Stimulated activated CD8-positive, alpha-beta memory T cell treated with anti-CD3 and anti-CD28 coated beads, Interleukin-12 subunit alpha, Interleukin-12 subunit beta, amount 100 ng/mL, for 24 hours (primary cell): ENCODE data around the gene PLD2.
"Not testable (repeated sequence)": the region's sequence is repeated elsewhere in the genome, so short reads cannot be mapped to it uniquely, and the experiment has no call there.

Experiments
- DNase-seq: peaks from one replicate; pipeline ENCODE4 v3.0.0-alpha.2; 2020; ENCODE audit errors: extremely low read depth

Gene PLD2

GRCh38 chr17:4836221-4836620 lies 29.3 kb downstream of the PLD2 start:
- DNase-seq = no peak

DNA sequence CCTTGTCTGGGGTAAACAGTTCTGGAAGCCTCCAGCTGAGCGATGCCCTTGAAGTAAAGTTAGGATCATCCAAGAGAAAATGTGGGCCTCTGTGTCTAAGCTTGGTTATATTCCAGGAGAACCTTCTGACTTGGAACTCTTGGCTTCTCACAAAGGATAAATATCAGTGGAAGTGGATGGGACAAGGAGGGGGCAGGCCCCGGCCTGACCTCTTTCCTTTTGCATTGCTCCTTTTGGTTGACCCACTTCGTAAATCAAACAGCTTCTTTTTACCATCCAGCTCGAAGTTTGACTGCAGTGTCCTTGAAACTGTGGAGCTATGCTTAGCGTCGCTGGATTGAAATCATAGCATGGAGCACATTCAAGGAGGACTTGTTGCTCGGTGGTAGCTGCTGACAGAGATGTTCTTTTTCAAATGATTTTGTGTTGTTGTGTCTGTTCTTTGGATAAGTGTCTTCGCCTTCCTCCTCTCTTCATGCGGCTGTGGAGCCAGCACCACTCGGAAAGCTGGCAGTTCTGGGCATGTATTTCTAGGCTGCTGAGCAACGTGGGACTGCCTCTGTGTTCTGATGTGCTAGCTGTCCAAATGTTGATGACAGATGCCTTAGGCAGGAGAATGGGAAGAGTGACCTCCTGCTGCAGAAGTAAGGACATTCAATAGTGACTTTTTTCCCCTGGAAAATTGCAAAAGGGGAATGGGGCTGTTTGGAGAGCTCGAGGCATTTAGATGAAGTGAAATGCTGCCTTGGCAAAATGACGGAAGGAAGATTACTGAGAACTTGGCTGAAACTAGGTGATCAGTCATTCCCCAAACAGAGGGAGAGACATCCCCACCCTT lies 30.7 kb downstream of the PLD2 start:
- DNase-seq = no peak

GRCh38 chr17:4838309-4838785 lies 31.4 kb downstream of the PLD2 start:
- no peak for DNase-seq

DNA sequence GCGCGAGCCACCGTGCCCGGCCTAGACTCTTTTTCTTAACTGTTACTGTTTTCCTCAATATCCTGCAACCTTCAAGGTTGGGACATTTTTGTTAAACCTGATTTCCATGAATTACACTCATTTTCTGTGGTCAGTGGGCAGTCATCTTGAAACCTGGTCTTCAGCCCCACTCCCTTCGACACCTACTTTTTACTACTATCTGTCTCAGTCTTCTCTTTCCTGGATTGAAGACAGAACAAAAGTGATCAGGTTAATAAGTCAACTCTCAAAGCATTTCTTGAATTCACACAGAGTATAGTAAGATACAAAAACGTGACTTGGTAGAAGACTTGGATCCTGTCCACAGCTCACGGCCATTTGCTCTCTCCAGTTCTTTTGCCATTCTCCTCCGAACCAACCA lies 32.3 kb downstream of the PLD2 start:
- no peak for DNase-seq

GRCh38 chr17:4839965-4840892 lies 33.3 kb downstream of the PLD2 start:
- no peak for DNase-seq

DNA sequence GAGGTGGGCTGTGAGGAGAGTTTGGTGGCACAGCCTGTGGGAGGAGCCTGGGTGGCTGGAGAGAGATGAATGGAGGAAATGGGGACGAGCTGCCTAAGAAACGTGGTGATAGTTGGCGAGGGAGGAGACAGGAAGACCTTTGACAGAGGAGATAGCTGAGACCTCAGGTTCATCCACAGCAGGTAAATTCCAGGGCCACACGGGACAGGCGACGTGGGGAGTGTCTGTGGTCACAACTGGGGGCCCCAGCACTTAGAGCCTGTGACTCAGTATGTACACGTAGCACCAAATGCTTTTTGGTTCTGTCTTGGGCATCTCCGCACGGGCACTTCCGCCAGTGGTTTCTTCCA lies 33.9 kb downstream of the PLD2 start:
- no peak for DNase-seq

- no peak for DNase-seq
Measured at GRCh38 chr17:4842376-4842775, 35.4 kb downstream of the PLD2 start.

GRCh38 chr17:4843321-4844000 lies 36.5 kb downstream of the PLD2 start:
- DNase-seq = no peak

- no peak for DNase-seq
Measured at GRCh38 chr17:4845118-4845517, 38.2 kb downstream of the PLD2 start.

GRCh38 chr17:4846635-4847390 lies 39.9 kb downstream of the PLD2 start:
- DNase-seq = no peak

- no peak for DNase-seq
Measured at GRCh38 chr17:4849011-4849536, 42.1 kb downstream of the PLD2 start.

- DNase-seq = no peak
Measured at GRCh38 chr17:4850246-4850645, 43.3 kb downstream of the PLD2 start.

DNA sequence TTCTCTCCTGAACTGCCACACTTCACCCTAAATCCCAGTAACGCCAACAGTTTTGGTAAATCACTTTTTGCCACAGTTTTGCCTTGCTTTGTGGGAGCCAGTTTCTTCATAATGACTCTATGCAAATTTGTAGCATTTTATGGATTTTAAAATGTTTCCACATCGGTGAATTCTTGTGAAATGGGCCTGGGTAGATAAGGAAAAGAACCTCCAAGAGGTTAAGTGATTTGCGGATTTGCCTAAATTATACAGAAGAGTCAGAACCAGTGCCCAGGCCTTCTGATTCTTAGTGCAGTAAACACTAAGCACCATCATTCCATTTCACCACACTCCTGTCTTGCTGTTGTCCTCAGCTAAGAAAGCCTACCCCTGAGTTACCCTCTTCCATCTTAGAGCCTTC lies 44.1 kb downstream of the PLD2 start:
- no peak for DNase-seq

- no peak for DNase-seq
Measured at GRCh38 chr17:4852567-4853207, 45.7 kb downstream of the PLD2 start.

DNA sequence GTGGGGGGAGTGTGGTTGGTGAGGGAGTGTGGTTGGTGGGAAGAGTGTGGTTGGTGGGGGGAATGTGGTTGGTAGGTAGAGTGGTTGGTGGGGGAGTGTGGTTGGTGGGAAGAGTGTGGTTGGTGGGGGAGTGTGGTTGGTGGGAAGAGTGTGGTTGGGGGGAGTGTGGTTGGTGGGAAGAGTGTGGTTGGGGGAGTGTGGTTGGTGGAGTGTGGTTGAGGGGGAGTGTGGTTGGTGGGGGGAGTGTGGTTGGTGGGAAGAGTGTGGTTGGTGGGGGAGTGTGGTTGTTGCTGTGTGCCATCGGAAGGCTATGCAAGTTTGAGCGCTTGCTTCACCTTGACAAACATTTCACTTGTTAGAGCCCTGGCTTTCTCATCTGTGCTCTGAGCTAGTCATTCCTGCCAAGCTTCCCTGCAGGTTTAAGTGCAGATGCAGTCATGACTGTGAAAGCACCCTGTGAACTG lies 46.3 kb downstream of the PLD2 start:
- no peak for DNase-seq

DNA sequence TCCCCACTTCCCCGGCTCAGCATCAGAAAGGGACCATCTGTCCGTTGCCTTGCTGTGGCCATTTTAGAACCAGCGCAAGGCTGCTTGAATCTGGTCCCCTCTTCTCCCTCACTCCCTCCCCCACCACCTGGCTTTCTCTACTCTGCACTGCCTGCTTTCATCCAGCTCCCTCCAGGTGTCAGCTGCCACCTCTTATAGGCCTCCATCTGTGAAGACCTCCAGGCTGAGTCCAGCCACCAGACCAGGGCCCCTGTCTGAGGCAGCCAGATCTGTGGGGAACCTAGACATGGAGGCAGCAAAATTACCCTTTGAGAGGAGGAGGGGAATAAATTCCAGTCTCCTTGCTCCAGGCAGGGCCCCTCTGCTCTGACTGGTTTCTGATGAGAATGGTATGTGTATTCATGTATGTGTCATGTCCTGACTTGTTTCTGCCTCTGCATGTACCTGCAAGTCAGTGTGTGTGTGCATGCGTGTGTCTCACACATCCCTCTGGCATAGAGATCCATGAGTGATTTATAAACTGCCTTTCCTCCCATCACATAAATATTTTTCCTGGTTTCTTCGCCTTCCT lies 47.2 kb downstream of the PLD2 start:
- no peak for DNase-seq

DNA sequence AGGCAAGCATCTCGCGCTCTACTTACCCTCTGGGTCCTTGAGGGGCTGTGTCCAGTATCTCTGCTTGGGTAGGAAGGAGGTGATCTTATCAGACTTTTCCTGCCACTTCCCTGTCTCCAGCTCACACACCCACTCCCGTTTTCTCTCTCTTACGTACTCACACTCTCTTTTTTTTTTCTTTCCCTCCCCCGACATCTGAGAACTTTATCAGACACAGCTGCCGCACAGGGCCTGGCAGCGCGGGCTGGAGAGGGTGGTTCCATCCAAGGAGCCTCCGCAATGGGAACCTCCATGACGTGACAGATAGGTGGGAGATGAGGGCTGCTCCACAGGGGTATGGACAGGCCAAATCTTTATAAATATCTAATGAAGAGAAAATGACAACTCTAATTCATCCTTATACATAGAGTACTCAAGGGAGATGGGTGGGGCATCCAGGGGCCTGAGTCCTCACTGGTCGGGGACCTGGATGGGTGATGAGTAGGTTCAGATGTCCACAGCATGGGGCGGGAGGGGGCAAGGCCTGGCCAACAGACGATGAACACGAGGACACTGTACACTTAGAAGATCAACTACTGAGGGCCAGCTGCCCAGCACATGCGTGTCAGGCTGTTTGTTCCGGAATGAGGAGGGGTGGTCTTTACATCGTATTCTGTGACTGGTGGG lies 49.5 kb downstream of the PLD2 start:
- DNase-seq = no peak

DNA sequence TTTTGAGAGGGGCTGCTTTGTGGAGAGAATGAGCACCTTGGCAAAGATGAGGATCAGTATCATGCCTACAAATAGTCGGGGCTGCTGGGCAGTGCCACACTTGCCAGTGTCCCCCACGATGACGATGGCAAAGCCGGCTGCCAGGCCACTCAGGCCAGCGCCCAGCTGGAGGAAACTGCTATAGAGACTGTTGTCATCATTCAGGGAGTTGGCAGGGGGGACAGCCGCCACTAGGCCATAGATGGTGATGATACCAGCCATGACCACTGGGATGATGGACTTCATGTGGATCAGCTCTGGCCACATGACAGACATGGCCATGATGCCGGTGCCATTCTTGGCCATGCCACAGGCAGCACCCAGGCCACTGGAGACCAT lies 50.0 kb downstream of the PLD2 start:
- no peak for DNase-seq

- DNase-seq = not testable (repeated sequence)
Measured at GRCh38 chr17:4857347-4857746, 50.4 kb downstream of the PLD2 start.
